ENCODE measurements around the gene GCLC.

DNA sequence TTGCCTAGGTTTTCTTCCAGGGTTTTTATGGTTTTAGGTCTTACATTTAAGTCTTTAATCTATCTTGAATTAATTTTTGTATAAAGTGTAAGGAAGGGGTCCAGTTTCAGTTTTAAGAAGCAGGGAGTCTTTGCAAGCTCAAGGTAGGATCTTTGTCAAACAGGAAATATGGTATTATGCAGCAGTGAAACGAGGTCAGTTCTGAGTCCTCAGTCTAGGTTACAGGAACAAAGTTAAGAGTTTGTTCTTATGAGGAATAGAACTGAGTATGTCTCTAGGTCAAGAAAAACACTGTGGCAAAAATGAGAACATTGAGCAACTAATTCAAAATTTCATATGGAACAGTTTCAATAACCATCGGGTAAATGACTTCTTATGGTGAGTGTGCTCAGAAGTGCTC is 63.6 kb downstream of the GCLC start:
- TF ChIP-seq HNRNPK (IDR thresholded peaks at IDR 0.05; ENCODE audit: low read depth, low read length, poor library complexity, severe bottlenecking) (no peak), ATF7 (IDR thresholded peaks at IDR 0.05) (no peak), ZNF124 (CRISPR knock-in tag; IDR thresholded peaks at IDR 0.05) (no peak)
- TF ChIP-seq, protein P1, sequence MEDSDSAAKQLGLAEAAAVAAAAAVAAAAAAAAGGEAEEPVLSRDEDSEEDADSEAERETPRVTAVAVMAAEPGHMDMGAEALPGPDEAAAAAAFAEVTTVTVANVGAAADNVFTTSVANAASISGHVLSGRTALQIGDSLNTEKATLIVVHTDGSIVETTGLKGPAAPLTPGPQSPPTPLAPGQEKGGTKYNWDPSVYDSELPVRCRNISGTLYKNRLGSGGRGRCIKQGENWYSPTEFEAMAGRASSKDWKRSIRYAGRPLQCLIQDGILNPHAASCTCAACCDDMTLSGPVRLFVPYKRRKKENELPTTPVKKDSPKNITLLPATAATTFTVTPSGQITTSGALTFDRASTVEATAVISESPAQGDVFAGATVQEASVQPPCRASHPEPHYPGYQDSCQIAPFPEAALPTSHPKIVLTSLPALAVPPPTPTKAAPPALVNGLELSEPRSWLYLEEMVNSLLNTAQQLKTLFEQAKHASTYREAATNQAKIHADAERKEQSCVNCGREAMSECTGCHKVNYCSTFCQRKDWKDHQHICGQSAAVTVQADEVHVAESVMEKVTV (CRISPR knock-in tag; IDR thresholded peaks at IDR 0.05) = no peak

All from K562 (cell line).